GM19043 (cell line): Measurements from ENCODE around the gene U2AF2.

Experiments
- ATAC-seq: cut with Tn5 transposase; IDR thresholded peaks from one replicate; pipeline ENCODE4 v1.9.1; 2021; ENCODE audit warnings: low read depth; ENCODE audit not compliant: unreplicated experiment

Gene U2AF2

GRCh38 chr19:55642153-55643002 lies 12.5 kb upstream of the U2AF2 start:
- ATAC-seq, result no peak

GRCh38 chr19:55643003-55643886 lies 11.6 kb upstream of the U2AF2 start, which contains the start of gene ZNF581:
TSS of gene ZNF581 (plus strand) at chr19:55643649. CDS start at chr19:55644572, 923 bp downstream.
- ATAC-seq, result no peak

- ATAC-seq, result no peak
Observed at GRCh38 chr19:55643887-55644176, 11.0 kb upstream of the U2AF2 start.

GRCh38 chr19:55644191-55644833 lies 10.5 kb upstream of the U2AF2 start:
- no peak for ATAC-seq

- no peak for ATAC-seq
Observed at GRCh38 chr19:55644842-55645511, 9.9 kb upstream of the U2AF2 start.

GRCh38 chr19:55645512-55645881 lies 9.3 kb upstream of the U2AF2 start:
- ATAC-seq, result no peak

- ATAC-seq, result no peak
Observed at GRCh38 chr19:55646889-55647731, 7.7 kb upstream of the U2AF2 start.

GRCh38 chr19:55647732-55648584 lies 6.9 kb upstream of the U2AF2 start, which contains the start of gene CCDC106:
TSS of gene CCDC106 (plus strand) at chr19:55648212. CDS start at chr19:55649047, 835 bp downstream.
- no peak for ATAC-seq

- ATAC-seq, result no peak
Observed at GRCh38 chr19:55648585-55649267, 6.1 kb upstream of the U2AF2 start.

- ATAC-seq, result no peak
Observed at GRCh38 chr19:55649268-55650125, 5.3 kb upstream of the U2AF2 start.

- no peak for ATAC-seq
Observed at GRCh38 chr19:55650126-55650557, 4.7 kb upstream of the U2AF2 start.

- no peak for ATAC-seq
Observed at GRCh38 chr19:55650602-55651230, 4.1 kb upstream of the U2AF2 start.

- ATAC-seq, result no peak
Observed at GRCh38 chr19:55651236-55651635, 3.6 kb upstream of the U2AF2 start.

- ATAC-seq, result no peak
Observed at GRCh38 chr19:55652311-55653128, 2.3 kb upstream of the U2AF2 start.

- peak; percentile 37 for ATAC-seq
Observed at GRCh38 chr19:55653651-55654322, 1.0 kb upstream of the U2AF2 start.
